ENCODE data around the gene BEST1.
A peak's percentile ranks its signal among the peaks of the same experiment; 100 is the strongest.
"Not testable (repeated sequence)": the region's sequence is repeated elsewhere in the genome, so short reads cannot be mapped to it uniquely, and the experiment has no call there.

The BEST1 gene

GRCh38 chr11:61996933-61997332 is 46.8 kb downstream of the BEST1 start:
- no peak overlapping the region for H3K4me3 ChIP-seq (ENCODE audit: low read depth in 1 of 2, low read length in 1 of 2)
- TF ChIP-seq CTCF (IDR thresholded peaks at IDR 0.05): no peak
- H3K27me3 ChIP-seq: no peaks in the 10 kb centered on the region
- no peaks in the 10 kb centered on the region for H3K36me3 ChIP-seq
- H3K27ac ChIP-seq: no peak overlapping the region
- peaks cover 8% of the 10 kb centered on the region in 2 experiments for H3K4me1 ChIP-seq (ENCODE audit: control insufficient read depth in 1 of 2, insufficient read depth in 1 of 2, low read depth in 1 of 2, low read length in 1 of 2)
- no peaks in the 10 kb centered on the region for H3K9me3 ChIP-seq

GRCh38 chr11:61999141-61999975 is 49.2 kb downstream of the BEST1 start:
- H3K27ac ChIP-seq: peak overlapping the region; percentile 75
- no peaks in the 10 kb centered on the region for H3K27me3 ChIP-seq
- peaks cover 8 to 10% of the 10 kb centered on the region in 2 experiments for H3K4me1 ChIP-seq (ENCODE audit: control insufficient read depth in 1 of 2, insufficient read depth in 1 of 2, low read depth in 1 of 2, low read length in 1 of 2)
- no peaks in the 10 kb centered on the region for H3K36me3 ChIP-seq
- TF ChIP-seq CTCF (IDR thresholded peaks at IDR 0.05): no peak
- no peak overlapping the region for H3K4me3 ChIP-seq (ENCODE audit: low read depth in 1 of 2, low read length in 1 of 2)
- H3K9me3 ChIP-seq: no peaks in the 10 kb centered on the region

- H3K9me3 ChIP-seq: no peaks in the 10 kb centered on the region
- peak overlapping the region; percentile 3 for H3K27ac ChIP-seq
- TF ChIP-seq CTCF (IDR thresholded peaks at IDR 0.05): no peak
- no peaks in the 10 kb centered on the region for H3K27me3 ChIP-seq
- H3K4me3 ChIP-seq (ENCODE audit: low read depth in 1 of 2, low read length in 1 of 2): no peak overlapping the region
- H3K36me3 ChIP-seq: no peaks in the 10 kb centered on the region
- peaks cover 8 to 14% of the 10 kb centered on the region in 2 experiments for H3K4me1 ChIP-seq (ENCODE audit: control insufficient read depth in 1 of 2, insufficient read depth in 1 of 2, low read depth in 1 of 2, low read length in 1 of 2)
Observed at GRCh38 chr11:62000539-62001446, 50.6 kb downstream of the BEST1 start.

GRCh38 chr11:62001450-62002191 is 51.5 kb downstream of the BEST1 start:
- TF ChIP-seq CTCF (IDR thresholded peaks at IDR 0.05): no peak
- Histone ChIP-seq H3K27ac (peak overlapping the region; percentile 14), H3K4me3 (ENCODE audit: low read depth in 1 of 2, low read length in 1 of 2) (no peak overlapping the region), H3K27me3 (no peaks in the 10 kb centered on the region), H3K4me1 (ENCODE audit: control insufficient read depth in 1 of 2, insufficient read depth in 1 of 2, low read depth in 1 of 2, low read length in 1 of 2) (peaks cover 8 to 14% of the 10 kb centered on the region in 2 experiments), H3K9me3 (no peaks in the 10 kb centered on the region), H3K36me3 (no peaks in the 10 kb centered on the region)

- H3K4me1 ChIP-seq (ENCODE audit: control insufficient read depth in 1 of 2, insufficient read depth in 1 of 2, low read depth in 1 of 2, low read length in 1 of 2): peaks cover 8 to 14% of the 10 kb centered on the region in 2 experiments
- not testable (repeated sequence) for H3K27ac ChIP-seq; H3K4me3 ChIP-seq (ENCODE audit: low read depth in 1 of 2, low read length in 1 of 2); H3K36me3 ChIP-seq; H3K27me3 ChIP-seq; H3K9me3 ChIP-seq
Observed at GRCh38 chr11:62002283-62002682, 52.1 kb downstream of the BEST1 start.
